Smooth muscle cell (in vitro differentiated cells): ENCODE measurements around the gene SPATA45. TPM values are rescaled to one million over a fixed set of nuclear protein-coding genes. Genes with fewer than 3 reads are reported as not detected.

Experiments
- DNase-seq: peaks from one replicate; lab custom pipeline; 2025; ENCODE audit not compliant: unreplicated experiment; lab: John Stamatoyannopoulos, UW
- H2AFZ ChIP-seq: fragments of 200-600 bp; sonication (generic); 2 replicates; pipeline ENCODE4 v1.6.0; 2016; ENCODE audit warnings: antibody characterized with exemption, low read depth, mild to moderate bottlenecking
- H3F3A ChIP-seq: fragments of 200-600 bp; sonication (generic); 2 replicates; pipeline ENCODE4 v1.6.0; 2017; ENCODE audit warnings: antibody characterized with exemption, low read depth
- H3K27ac ChIP-seq: fragments of 200-600 bp; sonication (generic); 2 replicates; pipeline ENCODE4 v1.5.1; 2016; ENCODE audit warnings: low read depth, mild to moderate bottlenecking
- H3K27me3 ChIP-seq: fragments of 200-600 bp; sonication (generic); 2 replicates; pipeline ENCODE4 v1.6.1; 2016; ENCODE audit warnings: low read depth, mild to moderate bottlenecking
- H3K36me3 ChIP-seq: fragments of 200-600 bp; sonication (generic); 2 replicates; pipeline ENCODE4 v1.5.1; 2016; ENCODE audit warnings: low read depth
- H3K4me1 ChIP-seq: fragments of 200-600 bp; sonication (generic); 2 replicates; pipeline ENCODE4 v1.5.1; 2016; ENCODE audit warnings: low read depth
- H3K4me2 ChIP-seq: fragments of 200-600 bp; sonication (generic); 2 replicates; pipeline ENCODE4 v1.6.0; 2016; ENCODE audit warnings: mild to moderate bottlenecking
- H3K4me3 ChIP-seq: fragments of 200-600 bp; sonication (generic); 2 replicates; pipeline ENCODE4 v1.5.1; 2016; ENCODE audit warnings: mild to moderate bottlenecking
- H3K79me2 ChIP-seq: fragments of 200-600 bp; sonication (generic); 2 replicates; pipeline ENCODE4 v1.6.0; 2016; ENCODE audit warnings: low read depth, mild to moderate bottlenecking
- H3K9ac ChIP-seq: fragments of 200-600 bp; sonication (generic); 2 replicates; pipeline ENCODE4 v1.6.0; 2016; ENCODE audit warnings: low read depth
- H3K9me3 ChIP-seq: fragments of 200-600 bp; sonication (generic); replicated peaks from 2 replicates; pipeline ENCODE4 v1.5.1; 2016; ENCODE audit warnings: low read depth
- H4K20me1 ChIP-seq: fragments of 200-600 bp; sonication (generic); 2 replicates; pipeline ENCODE4 v1.6.0; 2016; ENCODE audit warnings: low read depth
- CTCF ChIP-seq: fragments of 200-600 bp; sonication (generic); IDR thresholded peaks from 2 replicates; pipeline ENCODE4 v1.5.1; 2017; ENCODE audit warnings: borderline replicate concordance, mild to moderate bottlenecking, antibody characterized with exemption; ENCODE audit not compliant: insufficient read depth, poor library complexity, severe bottlenecking
- WGBS: methylation state at CpG from one replicate; pipeline ENCODE4 v1.1.7; 2016; ENCODE audit warnings: low lambda C conversion rate; 5-methylcytosine and 5-hydroxymethylcytosine counted together
- polyA plus RNA-seq: library from polyadenylated mRNA; unstranded; fragments of >200 nt; fragmentation: Nextera tagmentation; extraction: Ambion mirVana; gene quantifications from 2 replicates; pipeline ENCODE4 v1.2.1, GENCODE V29; 2016
- total RNA-seq: library from RNA; depleted of rRNA; stranded (reverse); fragments of >200 nt; gene quantifications from 2 replicates; pipeline ENCODE4 v1.2.3, GENCODE V29; 2014

SPATA45 gene
- total and polyA plus RNA-seq, 2 experiments from 2014 or later = 0.58 TPM; not detected in 1

DNA sequence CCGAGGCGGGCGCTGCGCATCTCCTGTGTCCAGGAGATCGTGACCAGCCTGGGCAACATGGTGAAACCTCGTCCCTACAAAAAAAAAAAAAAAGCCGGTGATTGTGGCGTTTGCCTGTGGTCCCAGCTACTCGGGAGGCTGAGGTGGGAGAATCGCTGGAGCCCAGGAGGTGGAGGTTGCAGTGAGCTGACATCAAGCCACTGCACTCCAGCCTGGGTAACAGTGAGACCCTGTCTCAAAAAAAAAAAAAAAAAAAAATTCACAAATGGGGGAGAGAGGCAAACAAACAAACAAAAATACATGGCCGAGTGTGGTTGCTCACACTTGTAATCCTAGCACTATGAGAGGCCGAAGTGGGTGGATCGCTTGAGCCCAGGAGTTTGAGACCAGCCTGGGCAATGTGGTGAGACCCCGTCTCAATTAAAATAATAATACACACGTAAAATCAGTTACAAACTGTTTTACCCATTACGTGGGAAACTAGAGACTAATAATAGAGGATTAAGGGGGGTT is 55.0 kb downstream of the SPATA45 start:
- no peak for TF ChIP-seq CTCF
- H2AFZ ChIP-seq = peak overlapping the region; percentile 99
- no peak for DNase-seq
- H3K4me2 ChIP-seq = peak overlapping the region; percentile 99
- no peaks in the 10 kb centered on the region for H3K36me3 ChIP-seq
- peaks cover 5% of the 10 kb centered on the region for H3K4me1 ChIP-seq
- H3K79me2 ChIP-seq = peaks cover 30% of the 10 kb centered on the region
- peak overlapping the region; percentile 84 for H3K4me3 ChIP-seq
- H3K9me3 ChIP-seq = no peaks in the 10 kb centered on the region
- H3K27me3 ChIP-seq = no peaks in the 10 kb centered on the region
- 25% methylated on average over 16 of the region's 16 CpGs for WGBS
- peak overlapping the region; percentile 63 for H3K9ac ChIP-seq
- no peaks in the 10 kb centered on the region for H3F3A ChIP-seq
- peak overlapping the region; percentile 75 for H3K27ac ChIP-seq
- H4K20me1 ChIP-seq = no peaks in the 10 kb centered on the region

DNA sequence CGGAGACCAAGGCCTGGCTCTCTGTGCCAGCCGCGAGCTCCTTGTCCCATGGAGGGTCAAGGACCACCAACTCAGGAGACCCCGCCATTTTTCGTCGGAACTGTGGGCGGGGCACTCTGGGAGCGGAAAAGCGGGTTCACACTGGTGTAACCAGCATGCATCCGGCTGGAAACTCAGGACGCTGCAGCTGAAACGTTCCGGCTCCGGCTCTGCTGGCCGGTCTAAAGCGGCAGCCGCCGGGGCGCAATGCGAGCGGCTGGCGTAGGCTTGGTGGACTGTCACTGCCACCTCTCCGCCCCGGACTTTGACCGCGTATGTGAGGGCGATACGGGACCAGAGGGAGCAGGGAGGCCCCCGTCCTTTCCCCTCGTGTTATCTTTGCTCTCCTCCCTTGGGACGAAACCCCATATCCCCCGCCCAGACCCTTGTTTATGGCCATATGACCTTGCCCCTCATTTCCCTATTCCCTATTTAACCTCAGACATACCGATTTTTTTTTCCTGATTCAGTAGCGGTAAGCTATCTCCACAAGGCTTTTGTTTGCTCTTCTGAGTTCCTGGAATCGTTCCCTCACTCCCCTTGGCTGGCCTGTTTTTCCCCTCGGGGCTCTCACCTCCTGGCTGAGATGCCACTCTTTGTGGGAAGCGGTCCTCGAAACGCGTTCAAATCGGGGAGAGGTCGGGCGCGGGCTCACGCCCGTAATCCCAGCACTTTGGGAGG is 55.6 kb downstream of the SPATA45 start, which contains the start of the genes NSL1 and TATDN3:
NSL1 (minus strand) TSS at position 102 of the 720 bp plus-strand sequence; CDS start at position 88, 14 bp downstream.
TATDN3 (plus strand) TSS at position 219 of the 720 bp plus-strand sequence; CDS start at position 247, 28 bp downstream.
- no peaks in the 10 kb centered on the region for H3F3A ChIP-seq
- WGBS = under 1% methylated on average over 44 of the region's 46 CpGs
- peaks cover 5% of the 10 kb centered on the region for H3K4me1 ChIP-seq
- peak within 1 kb of the TSS; percentile 99 for H3K4me2 ChIP-seq
- H4K20me1 ChIP-seq = no peaks in the 10 kb centered on the region
- no peak for TF ChIP-seq CTCF
- H3K79me2 ChIP-seq = peaks cover 34% of the 10 kb centered on the region
- DNase-seq = peak; percentile 92
- no peaks in the 10 kb centered on the region for H3K27me3 ChIP-seq
- peak within 1 kb of the TSS; percentile 63 for H3K9ac ChIP-seq
- peak within 1 kb of the TSS; percentile 75 for H3K27ac ChIP-seq
- H3K9me3 ChIP-seq = no peaks in the 10 kb centered on the region
- peak within 1 kb of the TSS; percentile 84 for H3K4me3 ChIP-seq
- H2AFZ ChIP-seq = peak within 1 kb of the TSS; percentile 99
- H3K36me3 ChIP-seq = no peaks in the 10 kb centered on the region

GRCh38 chr1:212791261-212791675 is 56.2 kb downstream of the SPATA45 start:
- peak overlapping the region; percentile 75 for H3K27ac ChIP-seq
- H3F3A ChIP-seq = no peaks in the 10 kb centered on the region
- H3K79me2 ChIP-seq = peaks cover 34% of the 10 kb centered on the region
- peak overlapping the region; percentile 84 for H3K4me3 ChIP-seq
- H3K4me2 ChIP-seq = peak overlapping the region; percentile 99
- peak overlapping the region; percentile 99 for H2AFZ ChIP-seq
- no peaks in the 10 kb centered on the region for H3K9me3 ChIP-seq
- no peak for DNase-seq
- H4K20me1 ChIP-seq = no peaks in the 10 kb centered on the region
- H3K4me1 ChIP-seq = peaks cover 5% of the 10 kb centered on the region
- TF ChIP-seq CTCF = no peak
- peak overlapping the region; percentile 51 for H3K9ac ChIP-seq
- H3K27me3 ChIP-seq = no peaks in the 10 kb centered on the region
- under 1% methylated on average over 22 of the region's 22 CpGs for WGBS
- no peaks in the 10 kb centered on the region for H3K36me3 ChIP-seq
